Stimulated activated CD4-positive, alpha-beta T cell treated with anti-CD3 and anti-CD28 coated beads, TNF-alpha, amount 100 ng/mL, for 4 hours (primary cell): Measurements from ENCODE around the gene LRFN2.

Experiments
- DNase-seq, 3 experiments: peaks; one replicate each; pipeline ENCODE4 v3.0.0-alpha.2; 2020; ENCODE audit warnings: low read depth in 3 of 3

The LRFN2 gene

DNA sequence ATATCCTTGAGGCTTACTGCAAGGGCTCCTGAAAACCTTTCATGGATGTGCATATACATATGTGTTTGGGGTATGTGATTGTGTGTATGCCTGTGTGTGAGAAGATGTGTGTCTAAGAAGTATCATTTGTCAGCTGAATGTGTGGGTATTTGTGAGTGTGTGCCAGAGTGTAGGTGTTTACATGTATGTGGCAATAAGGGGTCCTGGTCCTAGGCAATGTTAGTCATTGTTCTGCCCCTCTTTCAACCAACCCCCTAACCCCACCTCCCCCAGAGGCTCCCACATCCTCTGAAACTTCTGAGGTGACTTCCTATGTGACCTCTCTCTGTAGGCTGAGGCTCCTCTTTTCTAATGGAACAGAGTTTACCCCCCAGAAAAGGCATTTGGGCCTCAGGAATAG lies 186.4 kb downstream of the LRFN2 start:
- DNase-seq: no peak

DNA sequence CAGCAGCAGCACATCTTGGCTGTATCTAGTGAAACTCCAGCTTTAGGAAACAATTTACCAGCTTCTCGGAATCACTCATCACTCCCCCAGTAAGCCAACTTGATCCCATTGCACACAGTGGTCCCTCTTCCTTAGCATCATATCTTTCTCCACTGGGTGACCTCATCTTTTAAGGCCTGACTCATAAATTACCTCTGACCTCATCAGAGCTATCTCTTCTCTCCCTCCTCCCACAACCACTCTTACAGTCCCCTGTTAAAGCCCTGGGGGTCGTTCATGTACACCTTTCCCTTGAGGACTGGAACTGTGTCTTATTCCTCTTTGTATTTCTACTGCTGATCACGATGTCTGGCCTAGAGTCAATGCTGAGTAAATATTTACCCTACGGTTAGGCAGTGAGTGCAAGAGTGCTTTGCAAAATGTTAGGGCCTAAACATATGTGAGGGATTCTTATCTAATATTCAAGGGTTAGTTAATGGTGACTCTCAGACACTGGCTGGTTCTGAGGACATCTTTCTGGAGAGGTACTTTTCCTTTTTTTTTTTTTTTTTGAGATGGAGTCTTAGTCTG lies 187.2 kb downstream of the LRFN2 start:
- DNase-seq: no peak

DNA sequence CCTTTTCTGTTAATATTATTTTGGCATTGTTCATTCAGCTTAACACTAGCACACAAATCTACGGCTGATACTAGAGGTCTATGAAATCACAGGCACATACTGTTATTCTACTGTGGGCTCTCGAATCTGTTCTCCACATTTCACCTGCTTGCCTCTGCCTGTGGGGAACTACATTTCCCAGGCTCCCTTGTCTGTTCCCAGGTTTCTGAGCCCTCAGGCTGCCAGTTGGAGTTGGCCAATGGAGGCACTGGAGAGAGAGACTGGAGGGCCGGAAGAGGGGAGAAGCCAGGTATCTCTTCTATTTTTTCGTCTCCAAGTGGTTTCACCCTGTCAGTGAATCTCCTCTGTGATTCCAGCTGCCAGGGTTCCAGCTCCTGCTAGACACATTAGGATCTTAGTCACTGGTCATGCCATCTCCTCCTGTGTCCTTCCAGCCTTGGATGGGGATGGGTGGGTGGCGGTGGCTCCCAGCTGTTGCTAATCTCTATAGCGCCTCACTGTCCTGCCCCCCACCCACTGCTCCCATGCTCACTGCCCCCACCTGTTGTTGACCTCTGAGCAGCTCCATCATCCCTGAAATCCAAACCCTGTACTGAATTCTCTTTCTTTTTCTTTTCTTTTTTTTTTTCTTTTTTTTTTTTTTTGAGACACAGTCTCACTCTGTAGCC lies 188.2 kb downstream of the LRFN2 start:
- no peak for DNase-seq

GRCh38 chr6:40398034-40398691 lies 189.0 kb downstream of the LRFN2 start:
- DNase-seq: no peak

- DNase-seq: no peak
These were observed 189.7 kb downstream of the LRFN2 start for GRCh38 chr6:40397287-40398033.

DNA sequence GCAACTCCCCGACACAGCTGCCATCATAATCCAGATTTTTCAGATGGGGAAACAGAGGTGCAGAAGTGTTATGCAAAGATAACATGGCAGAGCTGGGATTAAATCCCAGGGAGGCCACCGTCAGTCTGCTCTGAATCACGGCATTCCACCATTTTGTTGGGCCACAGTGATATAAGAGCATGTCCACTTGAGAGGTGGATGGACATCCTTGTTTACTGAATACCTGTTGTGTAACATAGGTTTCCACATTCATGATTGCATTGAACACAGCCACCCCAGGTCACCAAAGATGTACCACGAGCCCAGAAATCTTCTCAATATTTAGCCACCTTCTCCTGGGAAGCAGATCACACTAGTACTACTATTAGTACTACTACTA lies 191.5 kb downstream of the LRFN2 start:
- no peak for DNase-seq

DNA sequence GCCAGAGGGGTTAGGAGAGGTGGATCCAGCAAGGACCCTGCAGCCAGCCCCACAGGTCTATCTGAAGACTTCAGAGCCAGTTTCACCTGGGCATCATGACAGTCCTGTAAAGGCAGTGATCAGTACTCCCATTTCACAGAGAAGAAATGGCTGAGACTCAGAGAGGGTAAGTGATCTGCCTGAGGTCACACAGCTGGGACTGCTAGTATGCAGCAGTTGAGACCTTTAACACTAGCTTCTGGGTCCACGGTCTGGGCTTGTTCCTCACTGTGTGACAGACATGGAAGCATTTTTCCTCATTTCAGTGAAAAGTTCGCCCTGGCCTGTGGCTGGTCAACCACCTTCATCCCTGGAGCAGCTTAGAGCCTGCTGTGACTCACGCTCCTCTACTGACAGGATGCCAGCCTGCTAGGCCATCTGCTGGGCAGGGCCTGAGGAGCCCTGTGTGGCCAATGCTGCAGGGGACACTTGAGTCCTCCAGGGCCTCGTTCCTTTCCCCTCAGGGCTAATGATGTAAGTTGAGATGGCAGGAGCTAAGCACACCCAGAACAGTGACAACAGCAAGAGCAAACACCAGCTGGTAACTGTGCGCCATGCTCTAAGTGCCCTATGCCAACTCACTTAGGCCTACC lies 192.0 kb downstream of the LRFN2 start:
- DNase-seq: no peak

- DNase-seq: no peak
These were observed 192.8 kb downstream of the LRFN2 start for GRCh38 chr6:40394381-40394780.

- DNase-seq: no peak
These were observed 193.5 kb downstream of the LRFN2 start for GRCh38 chr6:40393641-40394040.

- DNase-seq: no peak
These were observed 194.6 kb downstream of the LRFN2 start for GRCh38 chr6:40392589-40392988.

DNA sequence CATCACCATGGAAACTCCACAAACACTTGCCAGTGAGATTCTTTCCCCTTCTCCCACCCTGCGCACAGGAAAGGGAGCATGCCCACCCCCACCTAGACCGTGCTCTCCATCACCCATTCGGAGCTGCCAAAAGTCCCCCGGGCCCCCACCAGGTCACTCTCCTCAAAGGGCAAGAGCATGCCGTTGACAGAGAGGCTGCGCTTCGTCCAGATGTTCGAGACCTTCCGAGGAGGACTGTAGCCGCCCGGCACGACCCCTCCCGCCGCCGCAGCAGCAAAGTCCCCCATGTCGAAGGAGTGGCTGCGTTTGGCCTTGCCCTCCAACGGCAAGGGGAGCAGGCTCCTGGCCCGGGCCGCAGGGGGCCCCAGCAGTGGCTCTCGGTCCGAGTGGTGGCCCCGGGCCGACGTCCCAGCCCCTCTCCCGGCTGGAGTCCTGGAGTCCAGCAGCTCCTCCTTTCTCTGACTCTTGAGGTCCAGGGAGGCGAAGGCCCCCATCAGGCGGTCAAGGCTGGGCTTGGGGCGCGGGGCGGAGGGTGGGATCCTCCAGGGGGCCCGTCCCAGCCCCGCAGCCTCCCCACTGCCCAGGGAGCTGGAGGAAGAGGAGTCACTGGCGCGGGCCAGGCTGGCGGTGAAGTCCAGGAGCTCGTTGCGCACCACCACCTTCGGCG lies 195.2 kb downstream of the LRFN2 start:
- DNase-seq: no peak

DNA sequence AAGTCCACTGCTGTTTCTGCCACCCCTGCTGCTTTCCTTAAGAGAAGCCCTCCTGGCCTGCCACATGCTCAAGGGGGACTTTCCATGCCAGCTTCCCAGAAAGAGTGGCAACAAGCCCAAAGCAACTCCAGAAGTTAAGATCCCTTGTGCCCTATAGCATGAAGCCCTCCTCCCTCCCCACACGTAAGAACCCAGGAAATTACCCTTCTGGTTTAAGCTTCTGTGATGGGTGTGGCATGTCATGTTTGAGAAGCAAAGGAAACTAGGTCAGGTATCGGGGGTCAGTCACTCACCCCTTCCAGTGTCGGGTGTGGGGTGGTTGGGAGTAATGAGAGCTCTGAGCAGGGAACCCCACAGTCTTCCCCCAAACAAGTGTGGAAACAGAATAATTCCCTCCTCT lies 196.1 kb downstream of the LRFN2 start:
- no peak for DNase-seq

DNA sequence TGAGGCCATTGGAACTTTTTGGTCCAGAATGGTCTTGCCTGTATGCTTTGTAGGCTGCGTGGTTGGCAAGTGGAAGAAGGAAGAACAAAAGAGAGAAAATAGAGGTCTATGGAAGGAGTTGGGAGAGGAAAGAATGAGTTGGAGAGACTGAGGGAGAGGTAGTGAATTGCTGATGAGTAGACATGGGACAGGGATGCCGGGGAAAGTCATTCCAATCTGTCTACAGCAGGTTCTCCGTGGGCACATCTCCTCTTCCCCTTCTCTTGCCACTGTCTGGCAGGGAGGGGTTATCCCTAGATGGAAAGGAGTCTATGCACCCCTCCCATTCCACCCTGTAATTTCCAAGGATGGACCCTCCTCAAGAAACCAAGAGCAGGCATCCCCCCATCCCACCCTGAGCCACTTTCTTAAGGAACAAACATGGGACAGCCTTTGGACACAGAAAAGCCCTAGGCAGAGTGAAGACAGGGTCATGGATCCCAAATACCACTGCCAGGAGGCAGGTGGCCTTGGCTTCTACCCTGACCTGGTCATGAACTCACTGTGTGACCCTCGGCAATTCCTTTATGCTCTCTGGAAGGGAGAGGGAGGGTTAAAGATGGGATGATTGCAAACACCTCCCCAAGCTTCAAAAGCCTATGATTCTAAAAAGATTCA lies 196.9 kb downstream of the LRFN2 start:
- DNase-seq: no peak

GRCh38 chr6:40389254-40389653 lies 197.9 kb downstream of the LRFN2 start:
- DNase-seq: no peak

- no peak for DNase-seq
These were observed 199.3 kb downstream of the LRFN2 start for GRCh38 chr6:40387871-40388264.

GRCh38 chr6:40387127-40387870 lies 199.9 kb downstream of the LRFN2 start:
- DNase-seq: no peak

DNA sequence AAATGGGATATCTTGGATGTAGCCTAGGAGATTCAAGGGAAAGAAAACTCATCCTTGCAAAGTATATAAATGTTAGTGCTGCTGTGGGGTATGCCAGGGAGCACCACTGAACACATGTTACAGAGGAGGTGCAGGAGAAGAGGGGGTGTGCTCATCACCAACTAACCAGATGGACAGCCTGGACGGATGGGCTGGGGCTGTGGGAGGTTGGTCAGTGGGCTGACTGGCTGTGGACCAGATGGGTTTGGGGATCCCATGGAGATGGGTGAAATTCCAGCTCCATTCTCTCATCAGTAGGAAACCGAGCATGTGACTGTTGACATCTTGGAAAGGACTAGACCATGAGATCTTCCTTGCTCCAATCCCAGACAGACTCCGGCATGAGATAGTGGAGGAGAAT lies 201.0 kb downstream of the LRFN2 start:
- no peak for DNase-seq

- DNase-seq: no peak
These were observed 203.6 kb downstream of the LRFN2 start for GRCh38 chr6:40383348-40384115.

DNA sequence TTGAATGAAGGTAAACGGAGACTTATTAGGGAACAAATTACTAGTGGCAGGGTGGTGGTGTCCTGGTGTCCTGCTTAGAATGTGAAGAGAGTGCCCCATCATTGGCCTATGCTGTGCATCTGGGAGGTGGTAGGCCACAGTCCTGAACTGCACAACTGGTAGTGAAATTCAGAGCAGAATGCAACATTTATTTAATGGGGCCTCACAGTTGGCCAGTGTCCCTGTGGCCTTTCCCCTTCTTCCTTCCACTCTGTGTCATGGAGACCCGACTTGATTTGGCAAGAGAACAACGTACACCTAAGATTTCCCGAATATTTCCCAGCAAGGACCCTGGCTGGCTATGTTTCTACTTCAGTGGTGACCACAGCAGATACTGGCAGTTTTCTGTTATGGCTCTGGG lies 206.9 kb downstream of the LRFN2 start:
- no peak for DNase-seq

DNA sequence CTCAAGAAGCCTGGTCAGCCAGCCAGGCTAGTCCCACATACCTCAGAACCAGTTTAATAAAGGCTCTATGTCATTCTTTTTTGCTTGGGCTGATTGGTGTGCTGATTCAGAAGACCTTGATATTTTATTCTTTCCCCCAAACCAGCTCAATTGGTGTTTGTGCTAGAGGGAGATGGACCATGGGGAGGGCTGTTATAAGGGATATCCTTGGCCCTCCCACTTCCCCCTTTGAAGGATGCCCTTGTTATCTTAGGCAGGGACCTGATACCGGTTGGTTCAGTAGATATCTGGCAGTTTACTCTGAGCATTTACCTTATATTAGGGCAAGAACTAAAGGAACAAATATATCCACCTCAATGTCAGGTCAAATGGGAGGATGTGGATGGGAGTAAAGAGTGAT lies 207.4 kb downstream of the LRFN2 start:
- no peak for DNase-seq
